ENCODE data around the gene OR10V1.

The OR10V1 gene

GRCh38 chr11:59753650-59754493 is 40.2 kb upstream of the OR10V1 start (continued):
- TF ChIP-seq ZBTB10 (tag by site-specific recombination; IDR thresholded peaks at IDR 0.05) (no peak), ZNF280D (tag by site-specific recombination; IDR thresholded peaks at IDR 0.05) (0 out of 2 replicates have a peak, but pooled peaks have one; percentile 32), ZNF335 (tag by site-specific recombination; conservative IDR thresholded peaks at IDR 0.05) (peak; percentile 76), ZXDB (tag by site-specific recombination; IDR thresholded peaks at IDR 0.05) (peak; percentile 59), ZNF214 (tag by site-specific recombination; IDR thresholded peaks at IDR 0.05; ENCODE audit: borderline replicate concordance) (no peak), KLF16 (tag by site-specific recombination; IDR thresholded peaks at IDR 0.05) (peak; percentile 54; the same call in 1 of the 2 replicates), ZNF670 (tag by site-specific recombination; IDR thresholded peaks at IDR 0.05; ENCODE audit: low read depth) (no peak), KLF7 (tag by site-specific recombination; IDR thresholded peaks at IDR 0.05; ENCODE audit: borderline replicate concordance) (0 out of 2 replicates have a peak, but pooled peaks have one; percentile 44), ZNF561 (tag by site-specific recombination; IDR thresholded peaks at IDR 0.05; ENCODE audit: borderline replicate concordance) (peak; percentile 51; the same call in 1 of the 2 replicates), KLF8 (tag by site-specific recombination; IDR thresholded peaks at IDR 0.05) (peak; percentile 64; the same call in 1 of the 2 replicates), HOXC10 (CRISPR knock-in tag; IDR thresholded peaks at IDR 0.05) (no peak), ZSCAN30 (tag by site-specific recombination; IDR thresholded peaks at IDR 0.05) (peak; percentile 86), ZNF292 (tag by site-specific recombination; IDR thresholded peaks at IDR 0.05; ENCODE audit: borderline replicate concordance, low read depth) (no peak), ZBTB17 (tag by site-specific recombination; IDR thresholded peaks at IDR 0.05) (0 out of 2 replicates have a peak, but pooled peaks have one; percentile 18), ZNF513 (tag by site-specific recombination; IDR thresholded peaks at IDR 0.05) (no peak), SP7 (tag by site-specific recombination; IDR thresholded peaks at IDR 0.05) (peak; percentile 67), INSM2 (tag by site-specific recombination; IDR thresholded peaks at IDR 0.05) (peak; percentile 88), ZNF639 (tag by site-specific recombination; IDR thresholded peaks at IDR 0.05) (peak; percentile 60; the same call in 1 of the 2 replicates), ZSCAN5A (tag by site-specific recombination; IDR thresholded peaks at IDR 0.05) (peak; percentile 47; the same call in 1 of the 2 replicates), ZNF654 (tag by site-specific recombination; IDR thresholded peaks at IDR 0.05; ENCODE audit: low read depth) (peak; percentile 75), ZNF501 (tag by site-specific recombination; IDR thresholded peaks at IDR 0.05) (peak; percentile 77; the same call in 1 of the 2 replicates), TRIM28 (IDR thresholded peaks at IDR 0.05; ENCODE audit: borderline replicate concordance, low read length) (0 out of 2 replicates have a peak, but pooled peaks have one; percentile 20), ZNF2 (tag by site-specific recombination; IDR thresholded peaks at IDR 0.05) (peak; percentile 76), ZNF768 (tag by site-specific recombination; IDR thresholded peaks at IDR 0.05) (no peak), ZNF626 (tag by site-specific recombination; IDR thresholded peaks at IDR 0.05) (no peak)
